ENCODE data around the gene RAB25. TPM values are rescaled to one million over a fixed set of nuclear protein-coding genes. Genes with fewer than 3 reads are reported as not detected.

RAB25 gene
- total and polyA plus RNA-seq, 2 of the 13 experiments (the other 11 are each of a cell fraction or from before 2014, with no cell fraction given), result 0.20 to 0.22 TPM

DNA sequence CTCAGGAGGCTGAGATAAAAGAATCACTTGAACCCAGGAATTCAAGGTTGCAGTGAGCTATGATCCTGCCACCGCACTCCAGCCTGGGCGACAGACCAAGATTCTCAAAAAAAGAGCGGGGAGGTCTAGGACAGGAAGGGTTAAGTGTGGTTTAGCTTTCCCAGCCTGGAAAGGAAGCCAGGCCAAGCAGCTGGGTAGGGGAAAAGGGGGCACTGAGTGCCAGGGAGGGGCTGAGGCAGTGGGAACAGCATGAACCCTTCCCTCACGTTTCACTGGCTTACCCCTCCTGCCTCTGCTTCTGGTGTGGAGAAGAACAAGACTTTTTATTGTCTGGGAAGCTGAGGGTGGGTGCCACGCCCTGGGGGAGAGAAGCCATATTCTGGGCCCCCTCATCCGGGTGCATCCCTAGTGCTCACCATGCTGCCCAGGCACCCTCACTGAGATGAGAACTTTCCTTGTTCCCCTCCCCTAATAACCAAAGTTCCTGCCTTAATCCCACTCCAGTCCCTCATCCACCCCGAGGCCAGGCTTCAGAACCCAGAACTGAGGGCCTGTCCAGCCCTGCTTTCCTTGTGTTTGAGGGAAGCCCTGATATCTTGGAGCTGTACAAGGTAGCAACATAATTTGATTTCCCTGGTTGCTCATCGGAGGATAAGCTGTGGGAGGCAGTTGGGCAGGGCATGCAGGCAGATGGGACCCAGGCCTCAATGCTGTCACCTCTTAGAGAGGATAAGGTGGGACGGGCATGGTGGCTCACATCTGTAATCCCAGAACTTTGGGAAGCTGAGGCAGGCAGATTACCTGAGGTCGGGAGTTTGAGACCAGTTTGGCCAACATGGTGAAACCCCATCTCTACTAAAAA is 51.5 kb downstream of the RAB25 start:
- H3K9ac ChIP-seq (ENCODE audit: insufficient read depth, low read depth, low read length), result no peak overlapping the region
- H3K36me3 ChIP-seq (replicated peaks in 1 of 2; ENCODE audit: control insufficient read depth in 1 of 2, insufficient read depth in 2 of 2, low read length in 2 of 2), result no peaks in the 10 kb centered on the region
- H4K20me1 ChIP-seq (ENCODE audit: insufficient read depth, low read length), result peaks cover 6% of the 10 kb centered on the region; the same call in 1 of the 2 replicates
- ChIA-PET CTCF (ENCODE audit: low intra/inter-chr PET ratio, low total read pairs) (no interaction called here), POLR2A (interaction anchor here (0.9 to 6.1 kb wide), 3 partner anchors 8 to 16 kb away, joined by 3 to 90 read pairs (median 34); no protein-coding TSS in a partner anchor)
- peaks cover 28% of the 10 kb centered on the region for H3K79me2 ChIP-seq (ENCODE audit: insufficient read depth, low read length)
- no peaks in the 10 kb centered on the region; a peak in 1 of 5 replicates for H3K27me3 ChIP-seq (ENCODE audit: control insufficient read depth in 1 of 2, insufficient read depth in 2 of 2, low read length in 2 of 2)
- DNase-seq (ENCODE audit: low spot score), result no peak
- H3K4me2 ChIP-seq (ENCODE audit: low read depth, low read length), result no peak overlapping the region; the same call in 1 of the 2 replicates
- no peak for ATAC-seq
- intact Hi-C loops (cut with micrococcal nuclease; ENCODE audit: unreplicated experiment) (no loop called here), in situ Hi-C loops (cut with HindIII; ENCODE audit: extremely low pct_ligation_motif_present, low pct_unique_long_range_greater_than_20kb) (no loop called here)
- no TSS peak for BruUV-seq (replicated peaks)
- peaks cover 68% of the 10 kb centered on the region for H3K4me1 ChIP-seq (ENCODE audit: insufficient read depth, low read length)
- no peak overlapping the region for H3K27ac ChIP-seq (ENCODE audit: extremely low read length, insufficient read depth, low read length)
- no peak for FAIRE-seq
- H3K9me3 ChIP-seq (ENCODE audit: low read length), result no peaks in the 10 kb centered on the region
- H2AFZ ChIP-seq (ENCODE audit: low read length), result no peak overlapping the region
- 25% methylated on average over 8 of the region's 10 CpGs for WGBS (ENCODE audit: low lambda C conversion rate)
- no peak overlapping the region for H3K4me3 ChIP-seq (replicated peaks in 1 of 3; ENCODE audit: insufficient read depth in 1 of 3, low read depth in 2 of 3, low read length in 3 of 3)
- TF ChIP-seq ZNF652 (CRISPR knock-in tag; IDR thresholded peaks at IDR 0.05; ENCODE audit: borderline replicate concordance, low read depth), result peak; percentile 57
- TF ChIP-seq ZFP90 (CRISPR knock-in tag; IDR thresholded peaks at IDR 0.05; ENCODE audit: borderline replicate concordance), result no peak
- 0 out of 2 replicates have a peak, but pooled peaks have one; percentile 26 for TF ChIP-seq ZNF263 (CRISPR knock-in tag; IDR thresholded peaks at IDR 0.05)
- TF ChIP-seq, protein P1, sequence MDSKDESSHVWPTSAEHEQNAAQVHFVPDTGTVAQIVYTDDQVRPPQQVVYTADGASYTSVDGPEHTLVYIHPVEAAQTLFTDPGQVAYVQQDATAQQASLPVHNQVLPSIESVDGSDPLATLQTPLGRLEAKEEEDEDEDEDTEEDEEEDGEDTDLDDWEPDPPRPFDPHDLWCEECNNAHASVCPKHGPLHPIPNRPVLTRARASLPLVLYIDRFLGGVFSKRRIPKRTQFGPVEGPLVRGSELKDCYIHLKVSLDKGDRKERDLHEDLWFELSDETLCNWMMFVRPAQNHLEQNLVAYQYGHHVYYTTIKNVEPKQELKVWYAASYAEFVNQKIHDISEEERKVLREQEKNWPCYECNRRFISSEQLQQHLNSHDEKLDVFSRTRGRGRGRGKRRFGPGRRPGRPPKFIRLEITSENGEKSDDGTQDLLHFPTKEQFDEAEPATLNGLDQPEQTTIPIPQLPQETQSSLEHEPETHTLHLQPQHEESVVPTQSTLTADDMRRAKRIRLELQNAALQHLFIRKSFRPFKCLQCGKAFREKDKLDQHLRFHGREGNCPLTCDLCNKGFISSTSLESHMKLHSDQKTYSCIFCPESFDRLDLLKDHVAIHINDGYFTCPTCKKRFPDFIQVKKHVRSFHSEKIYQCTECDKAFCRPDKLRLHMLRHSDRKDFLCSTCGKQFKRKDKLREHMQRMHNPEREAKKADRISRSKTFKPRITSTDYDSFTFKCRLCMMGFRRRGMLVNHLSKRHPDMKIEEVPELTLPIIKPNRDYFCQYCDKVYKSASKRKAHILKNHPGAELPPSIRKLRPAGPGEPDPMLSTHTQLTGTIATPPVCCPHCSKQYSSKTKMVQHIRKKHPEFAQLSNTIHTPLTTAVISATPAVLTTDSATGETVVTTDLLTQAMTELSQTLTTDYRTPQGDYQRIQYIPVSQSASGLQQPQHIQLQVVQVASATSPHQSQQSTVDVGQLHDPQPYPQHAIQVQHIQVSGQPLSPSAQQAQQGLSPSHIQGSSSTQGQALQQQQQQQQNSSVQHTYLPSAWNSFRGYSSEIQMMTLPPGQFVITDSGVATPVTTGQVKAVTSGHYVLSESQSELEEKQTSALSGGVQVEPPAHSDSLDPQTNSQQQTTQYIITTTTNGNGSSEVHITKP (CRISPR knock-in tag; IDR thresholded peaks at IDR 0.05; ENCODE audit: low read depth), result no peak
- TF ChIP-seq KDM4B (CRISPR knock-in tag; IDR thresholded peaks at IDR 0.05), result no peak
- TF ChIP-seq BORCS8-MEF2B (CRISPR knock-in tag; IDR thresholded peaks at IDR 0.05), result no peak
- TF ChIP-seq ZNF275 (CRISPR knock-in tag; IDR thresholded peaks at IDR 0.05; ENCODE audit: borderline replicate concordance), result no peak
- TF ChIP-seq DMTF1 (CRISPR knock-in tag; IDR thresholded peaks at IDR 0.05), result no peak
- TF ChIP-seq FLYWCH1 (CRISPR knock-in tag; IDR thresholded peaks at IDR 0.05), result no peak
- no peak for TF ChIP-seq PAXIP1 (CRISPR knock-in tag; conservative IDR thresholded peaks at IDR 0.05)
